GM12801 (cell line): Measurements from ENCODE around the gene CADM4.

Experiments used
- TF ChIP-seq, protein P1 (sequence below): IDR thresholded peaks from one replicate; pipeline ENCODE4 v1.5.1; 2011; ENCODE audit warnings: control low read depth; ENCODE audit not compliant: insufficient read length; ENCODE audit errors: extremely low read depth

CADM4 gene

DNA sequence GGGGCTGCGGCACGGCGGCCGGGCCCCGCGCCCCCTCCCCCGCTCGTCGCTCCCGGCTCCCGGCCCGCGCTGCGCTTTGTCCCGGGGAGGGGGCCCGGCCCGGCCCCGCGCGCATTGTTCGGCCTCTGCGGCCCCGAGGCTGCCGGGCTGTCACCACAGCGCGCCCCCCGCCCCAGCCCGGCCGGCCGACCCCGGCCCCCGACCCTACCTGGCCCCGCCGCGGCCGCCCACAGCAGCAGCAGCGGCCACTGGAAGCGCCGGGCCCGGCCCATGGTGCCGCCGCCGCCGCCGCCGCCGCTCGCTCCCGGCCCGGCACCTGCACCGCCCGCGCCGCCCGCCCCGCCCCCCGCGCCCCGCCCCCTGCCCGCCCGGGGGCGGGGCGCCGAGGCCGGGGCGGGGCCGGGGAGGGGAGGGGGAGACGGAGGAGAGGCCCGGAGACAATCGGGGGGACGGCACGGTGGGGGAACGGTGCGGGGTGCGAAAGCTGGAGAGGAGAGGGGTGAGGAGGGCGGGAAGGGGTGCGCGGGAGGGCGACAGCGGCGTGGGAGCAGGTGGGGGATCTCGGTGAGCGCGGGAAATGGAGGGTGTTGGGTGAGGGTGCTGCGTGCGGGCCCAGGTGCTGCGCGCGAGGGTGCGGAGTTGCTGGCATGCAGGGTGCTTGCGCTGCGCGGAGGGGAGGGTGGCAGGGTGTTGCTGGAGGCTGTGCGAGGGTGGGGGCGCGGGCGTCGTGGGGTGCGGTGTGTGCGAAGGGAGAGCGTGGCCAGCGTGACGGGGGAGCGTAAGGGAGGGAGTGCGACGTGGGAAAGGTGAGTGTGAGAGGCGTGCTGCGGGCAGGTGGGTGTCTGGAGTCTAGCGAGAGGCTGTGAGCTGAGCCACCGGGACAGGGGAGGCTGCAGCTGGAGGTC is at the start of gene CADM4:
CADM4 (minus strand) TSS at position 332 of the 905 bp plus-strand sequence; CDS start at position 272, 60 bp downstream.
- TF ChIP-seq, protein P1, sequence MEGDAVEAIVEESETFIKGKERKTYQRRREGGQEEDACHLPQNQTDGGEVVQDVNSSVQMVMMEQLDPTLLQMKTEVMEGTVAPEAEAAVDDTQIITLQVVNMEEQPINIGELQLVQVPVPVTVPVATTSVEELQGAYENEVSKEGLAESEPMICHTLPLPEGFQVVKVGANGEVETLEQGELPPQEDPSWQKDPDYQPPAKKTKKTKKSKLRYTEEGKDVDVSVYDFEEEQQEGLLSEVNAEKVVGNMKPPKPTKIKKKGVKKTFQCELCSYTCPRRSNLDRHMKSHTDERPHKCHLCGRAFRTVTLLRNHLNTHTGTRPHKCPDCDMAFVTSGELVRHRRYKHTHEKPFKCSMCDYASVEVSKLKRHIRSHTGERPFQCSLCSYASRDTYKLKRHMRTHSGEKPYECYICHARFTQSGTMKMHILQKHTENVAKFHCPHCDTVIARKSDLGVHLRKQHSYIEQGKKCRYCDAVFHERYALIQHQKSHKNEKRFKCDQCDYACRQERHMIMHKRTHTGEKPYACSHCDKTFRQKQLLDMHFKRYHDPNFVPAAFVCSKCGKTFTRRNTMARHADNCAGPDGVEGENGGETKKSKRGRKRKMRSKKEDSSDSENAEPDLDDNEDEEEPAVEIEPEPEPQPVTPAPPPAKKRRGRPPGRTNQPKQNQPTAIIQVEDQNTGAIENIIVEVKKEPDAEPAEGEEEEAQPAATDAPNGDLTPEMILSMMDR = no peak

- TF ChIP-seq, protein P1 = no peak
These were observed 48.5 kb upstream of the CADM4 start for GRCh38 chr19:43688059-43688701.

GRCh38 chr19:43687660-43687997 is 48.0 kb upstream of the CADM4 start:
- TF ChIP-seq, protein P1 = no peak

- TF ChIP-seq, protein P1 = no peak
These were observed 44.7 kb upstream of the CADM4 start for GRCh38 chr19:43684326-43684725.

GRCh38 chr19:43683905-43684304 is 44.3 kb upstream of the CADM4 start:
- TF ChIP-seq, protein P1 = no peak

- TF ChIP-seq, protein P1 = no peak
These were observed 43.4 kb upstream of the CADM4 start for GRCh38 chr19:43682824-43683661.

DNA sequence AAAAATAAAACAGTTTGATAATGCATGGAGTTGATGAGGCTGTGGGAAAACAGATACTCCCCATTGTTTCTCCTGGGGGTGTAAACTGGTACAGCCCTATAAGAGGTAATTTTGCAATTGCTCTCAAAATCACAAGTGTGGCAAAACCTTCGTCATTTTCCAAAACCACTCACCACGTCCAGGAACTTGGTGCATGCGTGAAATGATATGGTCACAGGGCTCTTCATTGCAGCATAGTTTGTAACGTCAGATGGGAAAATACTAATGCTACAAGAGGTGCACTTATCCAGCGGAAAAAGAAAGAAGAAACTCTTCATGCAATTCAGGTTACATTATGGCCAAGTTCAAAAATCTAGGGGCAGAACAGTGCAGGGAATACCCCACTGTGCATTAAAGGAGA is 42.2 kb upstream of the CADM4 start:
- TF ChIP-seq, protein P1 = no peak
